ENCODE results near the gene PRKAR1B.

PRKAR1B gene

GRCh38 chr7:589781-590575 lies 137.1 kb downstream of the PRKAR1B start:
- no peak for DNase-seq (ENCODE audit: low spot score)

- DNase-seq (ENCODE audit: low spot score): no peak
These were observed 139.3 kb downstream of the PRKAR1B start for GRCh38 chr7:587767-588166.

- no peak for DNase-seq (ENCODE audit: low spot score)
These were observed 140.6 kb downstream of the PRKAR1B start for GRCh38 chr7:586494-586893.

- no peak for DNase-seq (ENCODE audit: low spot score)
These were observed 141.2 kb downstream of the PRKAR1B start for GRCh38 chr7:585873-586272.

- DNase-seq (ENCODE audit: low spot score): no peak
These were observed 141.8 kb downstream of the PRKAR1B start for GRCh38 chr7:585229-585711.

GRCh38 chr7:584820-585219 lies 142.3 kb downstream of the PRKAR1B start:
- DNase-seq (ENCODE audit: low spot score): no peak

GRCh38 chr7:584122-584465 lies 143.0 kb downstream of the PRKAR1B start:
- DNase-seq (ENCODE audit: low spot score): no peak

GRCh38 chr7:583410-584121 lies 143.5 kb downstream of the PRKAR1B start:
- no peak for DNase-seq (ENCODE audit: low spot score)

- no peak for DNase-seq (ENCODE audit: low spot score)
These were observed 144.2 kb downstream of the PRKAR1B start for GRCh38 chr7:582931-583330.

GRCh38 chr7:582081-582835 lies 144.8 kb downstream of the PRKAR1B start:
- no peak for DNase-seq (ENCODE audit: low spot score)

GRCh38 chr7:578386-578785 lies 148.7 kb downstream of the PRKAR1B start:
- DNase-seq (ENCODE audit: low spot score): no peak

- DNase-seq (ENCODE audit: low spot score): no peak
These were observed 149.2 kb downstream of the PRKAR1B start for GRCh38 chr7:577741-578370.

GRCh38 chr7:577278-577665 lies 149.8 kb downstream of the PRKAR1B start:
- no peak for DNase-seq (ENCODE audit: low spot score)

GRCh38 chr7:576524-577277 lies 150.4 kb downstream of the PRKAR1B start:
- no peak for DNase-seq (ENCODE audit: low spot score)

- DNase-seq (ENCODE audit: low spot score): no peak
These were observed 151.4 kb downstream of the PRKAR1B start for GRCh38 chr7:575425-576366.

GRCh38 chr7:574661-575395 lies 152.3 kb downstream of the PRKAR1B start:
- DNase-seq (ENCODE audit: low spot score): no peak

- DNase-seq (ENCODE audit: low spot score): no peak
These were observed 153.1 kb downstream of the PRKAR1B start for GRCh38 chr7:573933-574381.

GRCh38 chr7:573269-573932 lies 153.7 kb downstream of the PRKAR1B start:
- DNase-seq (ENCODE audit: low spot score): no peak
